ENCODE data around the gene UBE4B. TPM values are rescaled to one million over a fixed set of nuclear protein-coding genes. Genes with fewer than 3 reads are reported as not detected.

The UBE4B gene
- total RNA-seq, 1 donor from 2014 or later = 17.3 TPM

DNA sequence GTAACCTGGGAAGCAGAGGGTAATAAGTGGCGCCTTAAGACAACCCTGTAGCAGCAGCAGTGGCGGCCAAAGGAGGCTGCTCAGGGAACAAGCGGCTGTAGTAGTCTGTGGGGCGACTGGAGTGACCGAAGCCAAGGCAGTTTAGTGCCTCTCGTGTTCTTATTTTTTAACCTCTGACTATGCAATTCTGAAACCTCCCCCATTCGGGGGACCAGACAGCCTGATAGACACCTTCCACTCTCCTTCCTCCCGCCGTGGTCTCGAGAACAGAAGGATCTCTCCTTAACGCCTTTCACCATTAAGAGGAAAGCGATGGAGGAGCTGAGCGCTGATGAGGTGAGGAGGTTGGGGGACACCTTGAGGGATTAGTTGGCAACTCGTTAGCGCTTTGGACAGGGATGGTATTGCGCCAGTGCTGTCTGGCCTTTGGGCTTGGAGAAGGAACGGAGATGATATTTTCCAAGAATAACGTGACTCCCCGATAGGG is 644 bp downstream of the UBE4B start:
- no peak for DNase-seq (ENCODE audit: low read depth, low spot score)

DNA sequence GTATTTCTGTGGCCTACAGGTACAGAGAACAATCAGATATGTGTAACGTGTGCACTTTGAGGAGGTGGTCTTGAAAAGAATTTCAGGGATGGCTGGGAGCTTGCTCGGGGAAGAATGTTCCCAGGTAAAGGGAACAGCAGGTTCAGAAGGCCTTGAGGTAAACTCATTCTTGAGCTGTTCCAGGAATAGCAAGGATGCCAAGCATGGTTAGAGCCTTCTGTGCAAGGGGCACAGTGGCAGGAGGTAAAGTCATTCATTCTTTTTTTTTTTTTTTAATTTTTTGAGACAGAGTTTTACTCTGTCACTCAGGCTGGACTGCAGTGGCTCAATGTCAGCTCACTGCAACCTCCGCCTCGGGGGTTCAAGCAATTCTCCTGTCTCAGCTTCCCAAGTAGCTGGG is 10.0 kb downstream of the UBE4B start:
- no peak for DNase-seq (ENCODE audit: low read depth, low spot score)

DNA sequence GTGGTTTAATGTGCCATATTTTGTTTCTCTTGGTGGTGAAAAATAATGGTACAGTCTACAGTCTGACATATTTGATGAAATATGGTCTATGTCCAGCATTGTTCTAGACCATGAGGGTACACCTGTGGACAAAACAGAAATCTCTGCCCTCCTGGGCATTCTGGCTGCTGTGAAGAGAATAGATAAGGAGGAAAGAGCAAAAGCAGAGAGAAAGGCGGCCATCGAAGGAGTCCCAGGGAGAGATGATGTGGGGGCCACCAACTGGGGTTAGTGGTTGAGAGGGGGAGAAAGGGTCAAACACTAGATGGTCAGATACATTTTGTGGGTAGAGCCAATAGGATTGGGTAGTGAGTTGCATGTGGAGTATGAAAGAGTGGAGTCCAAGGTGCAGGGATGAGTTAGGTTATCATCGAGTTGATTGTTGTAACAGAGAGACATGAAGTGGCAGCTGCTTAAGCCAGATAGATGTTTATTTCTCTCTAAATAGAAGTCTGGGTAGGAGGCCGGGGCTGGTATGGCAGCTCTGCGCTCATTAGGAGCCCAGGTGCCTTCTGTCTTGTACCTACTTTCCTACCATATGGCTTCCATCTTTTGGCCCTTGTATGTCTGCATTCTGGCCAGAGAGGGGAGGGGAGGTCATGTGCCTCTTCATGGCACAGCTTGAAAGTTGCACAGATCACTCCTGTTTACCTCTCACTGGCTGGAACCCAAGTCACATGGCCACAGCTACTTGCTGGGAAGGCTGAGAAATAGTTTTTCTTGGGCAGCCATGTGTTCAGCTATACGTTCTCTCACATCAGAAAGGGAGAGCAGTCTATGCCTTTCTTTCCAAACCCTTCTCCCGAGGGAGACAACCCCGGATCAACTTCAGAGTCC is 13.0 kb downstream of the UBE4B start:
- DNase-seq (ENCODE audit: low read depth, low spot score) = no peak

DNA sequence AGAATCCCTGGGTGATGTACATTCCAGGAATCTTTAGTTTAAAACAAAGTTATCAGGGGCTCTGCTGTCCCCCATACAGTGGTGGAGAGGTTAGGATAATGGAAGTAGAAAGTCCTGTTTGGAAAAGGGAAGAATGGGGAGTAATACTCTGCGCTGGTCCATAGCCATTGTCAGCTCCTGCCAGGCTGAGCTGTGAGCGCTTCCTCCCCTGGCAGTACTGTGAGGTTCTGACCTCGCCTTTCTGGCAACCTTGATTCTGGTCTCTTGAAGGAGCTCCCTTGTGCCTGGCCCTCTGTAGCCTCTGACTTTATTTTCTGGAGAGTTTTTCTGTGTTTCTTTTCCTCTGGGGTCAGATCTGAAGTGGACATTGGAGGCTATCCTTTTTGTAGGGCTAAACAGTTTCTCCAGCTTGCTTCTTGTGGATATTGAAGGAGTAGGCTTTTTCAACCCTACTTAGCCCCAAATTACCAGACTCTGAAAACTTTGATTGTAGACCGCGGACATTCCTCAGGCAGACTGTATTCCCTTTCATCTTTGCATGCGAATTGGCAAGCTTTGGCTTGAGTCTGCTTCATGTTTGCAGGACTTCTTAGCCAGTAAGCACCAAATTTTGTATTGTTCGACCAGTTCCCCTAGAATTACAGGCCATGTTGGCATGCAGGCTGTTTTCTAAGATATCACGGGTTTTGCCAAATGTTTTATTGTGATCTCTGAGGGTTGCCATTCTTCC is 13.8 kb downstream of the UBE4B start:
- DNase-seq (ENCODE audit: low read depth, low spot score) = no peak

DNA sequence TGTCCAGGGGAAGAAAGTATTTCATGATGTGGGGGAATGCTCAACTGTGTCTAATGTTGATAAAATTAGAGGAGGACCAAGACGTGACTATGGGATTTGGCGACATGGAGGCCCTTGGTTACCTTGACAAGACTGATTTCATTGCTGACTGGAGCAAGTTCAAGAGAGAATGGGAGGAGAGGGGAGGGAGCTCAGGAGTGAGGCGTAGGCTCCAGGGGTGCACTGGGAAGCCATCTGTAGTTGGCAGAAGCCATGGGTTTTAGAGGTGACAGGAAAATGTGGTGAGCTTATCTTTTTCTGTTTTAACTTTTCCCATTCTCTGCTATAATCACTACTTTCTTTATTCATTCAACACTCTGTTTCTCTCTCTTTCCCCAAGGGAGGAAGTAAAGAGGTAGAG is 15.8 kb downstream of the UBE4B start:
- DNase-seq (ENCODE audit: low read depth, low spot score) = no peak

DNA sequence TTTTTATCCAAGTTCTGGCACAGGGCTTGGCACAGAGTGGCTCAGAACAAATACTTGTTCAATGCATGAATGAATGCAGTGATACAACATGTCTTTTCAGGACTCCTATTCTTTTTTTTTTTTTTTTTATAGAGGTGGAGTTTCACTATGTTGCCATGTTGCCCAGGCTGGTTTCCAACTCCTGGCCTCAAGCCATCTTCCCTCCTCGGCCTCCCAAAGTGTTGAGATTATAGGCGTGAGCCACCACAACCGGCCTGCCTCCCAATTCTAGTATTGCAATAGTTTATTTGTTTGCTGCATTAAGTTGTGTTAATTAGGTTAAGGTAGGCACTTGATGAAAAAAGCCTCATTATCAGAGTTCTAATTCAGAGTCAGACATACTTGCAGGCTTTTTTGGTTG is 17.9 kb downstream of the UBE4B start:
- DNase-seq (ENCODE audit: low read depth, low spot score) = no peak

DNA sequence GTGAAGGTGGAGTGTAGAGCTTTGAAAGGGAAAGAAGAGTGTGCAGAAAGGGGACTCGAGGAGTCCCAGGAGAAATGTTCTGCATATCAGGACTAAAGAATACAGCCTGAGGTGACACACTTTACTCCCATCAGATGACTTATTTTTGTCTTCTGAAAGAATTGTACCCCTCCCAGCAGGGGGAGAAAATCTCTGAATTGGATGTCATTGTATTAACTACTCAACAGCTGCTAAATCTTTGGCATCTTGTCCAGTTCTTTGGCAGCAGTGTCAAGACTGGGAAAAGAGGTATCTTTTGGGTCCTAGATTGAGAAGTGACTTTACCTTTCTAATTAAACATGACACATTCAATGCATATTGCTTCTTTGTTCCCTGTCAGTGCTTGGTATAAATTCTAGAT is 18.9 kb downstream of the UBE4B start:
- DNase-seq (ENCODE audit: low read depth, low spot score) = no peak

DNA sequence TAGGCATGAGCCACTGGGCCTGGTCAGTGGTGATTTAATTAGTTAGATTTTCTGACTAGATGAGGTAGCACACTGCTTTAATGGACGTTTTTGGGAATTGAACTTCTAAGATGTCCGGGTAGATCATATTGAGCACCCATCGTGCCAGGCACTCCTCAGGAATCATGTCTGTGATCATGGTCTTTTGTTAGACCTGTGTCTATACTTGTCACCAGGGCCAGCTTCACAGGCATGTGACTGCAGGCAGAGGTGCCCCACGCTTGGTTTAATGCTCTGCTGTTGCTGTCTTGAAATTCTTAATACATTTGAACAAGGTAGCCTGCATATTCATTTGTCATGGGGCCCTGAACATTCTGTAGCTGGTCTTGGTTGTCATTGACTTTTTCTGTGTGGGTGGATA is 19.6 kb downstream of the UBE4B start:
- DNase-seq (ENCODE audit: low read depth, low spot score) = no peak

DNA sequence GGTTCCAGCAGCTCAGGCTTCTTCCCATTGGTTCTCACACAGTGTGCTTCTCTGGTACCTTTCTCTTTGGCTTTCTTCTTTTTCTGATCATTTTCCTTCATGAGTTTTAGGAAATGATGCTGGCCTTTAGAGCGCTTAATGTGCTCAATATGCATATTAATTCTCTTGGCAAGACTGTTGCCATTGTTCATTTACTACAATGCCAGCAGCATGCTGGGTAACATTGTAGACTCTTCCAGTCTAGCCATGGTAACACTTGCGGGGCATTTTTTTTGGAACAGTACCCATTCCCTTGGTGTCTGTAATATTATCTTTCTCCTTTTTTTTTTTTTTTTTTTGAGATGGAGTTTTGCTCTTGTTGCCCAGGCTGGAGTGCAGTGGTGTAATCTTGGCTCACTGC is 21.7 kb downstream of the UBE4B start:
- DNase-seq (ENCODE audit: low read depth, low spot score) = no peak

DNA sequence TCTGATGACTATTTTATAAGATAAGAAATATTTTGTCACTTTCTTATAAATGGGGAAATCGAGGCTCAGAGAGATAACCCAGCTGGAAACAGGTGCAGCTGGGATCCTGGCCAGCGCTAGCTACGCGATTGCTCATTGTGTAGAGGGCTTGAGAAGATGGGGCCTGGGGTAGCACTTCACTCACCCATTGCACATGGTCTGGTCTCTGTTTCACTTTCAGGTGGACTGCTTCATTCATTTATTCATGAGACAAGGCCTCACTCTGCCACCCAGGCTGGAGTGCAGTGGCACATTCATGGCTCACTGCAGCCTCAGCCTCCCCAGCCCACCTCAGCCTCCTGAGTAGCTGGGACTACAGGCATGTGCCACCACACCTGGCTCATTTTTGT is 23.8 kb downstream of the UBE4B start:
- DNase-seq (ENCODE audit: low read depth, low spot score) = no peak

DNA sequence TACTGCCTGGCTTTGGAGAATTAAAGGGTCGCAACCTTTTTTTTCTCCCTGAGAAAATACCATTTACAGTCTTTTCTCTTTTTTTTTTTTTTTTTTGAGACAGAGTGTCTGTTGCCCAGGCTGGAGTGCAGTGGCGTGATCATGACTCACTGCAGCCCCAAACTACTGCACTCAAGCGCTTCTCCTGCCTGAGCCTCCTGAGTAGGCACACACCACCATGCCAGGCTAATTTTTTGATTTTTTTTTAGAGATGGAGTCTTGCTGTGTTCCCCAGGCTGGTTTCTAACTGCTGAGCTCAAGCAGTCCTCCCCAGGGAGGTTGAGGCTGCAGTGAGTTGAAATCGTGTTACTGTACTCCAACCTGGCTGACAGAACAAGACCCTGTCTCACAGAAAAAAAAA is 24.6 kb downstream of the UBE4B start:
- DNase-seq (ENCODE audit: low read depth, low spot score) = no peak

DNA sequence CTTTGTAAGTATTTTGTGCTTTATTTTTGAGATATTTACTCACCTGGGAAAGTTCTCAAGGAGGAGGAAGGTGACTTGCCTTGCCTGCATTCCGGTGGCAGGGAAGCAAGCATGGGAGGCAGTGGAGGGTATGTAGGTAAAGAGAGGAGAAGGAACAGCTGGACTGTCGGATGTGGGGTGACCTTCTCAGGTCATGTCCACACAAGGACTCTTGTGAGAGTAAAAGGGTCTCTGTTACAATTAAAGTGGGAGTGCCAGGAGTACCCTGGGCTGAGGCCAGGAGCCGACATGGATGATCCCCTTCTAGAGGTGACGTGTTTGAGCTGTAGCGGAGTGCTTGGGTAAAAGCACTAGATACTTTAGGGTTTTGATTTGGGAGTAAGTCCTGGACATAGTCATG is 25.0 kb downstream of the UBE4B start:
- no peak for DNase-seq (ENCODE audit: low read depth, low spot score)

DNA sequence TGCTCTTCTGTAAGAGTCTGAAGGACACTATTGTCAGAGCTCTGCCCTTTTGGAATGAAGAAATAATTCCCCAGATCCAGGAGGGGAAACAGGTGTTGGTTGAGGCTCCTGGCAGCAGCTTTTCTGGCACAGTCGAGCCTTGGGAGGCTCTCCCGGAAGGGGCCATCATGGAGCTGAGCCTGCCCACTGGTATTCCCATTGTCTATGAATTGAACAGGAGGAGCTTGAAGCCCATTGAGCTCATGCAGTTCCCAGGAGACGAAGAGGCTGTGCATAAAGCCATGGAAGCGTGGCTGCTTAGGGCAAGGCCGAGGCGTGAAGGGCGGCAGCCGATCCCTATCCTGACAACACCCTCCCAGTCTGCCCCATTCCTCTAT is 26.6 kb downstream of the UBE4B start:
- DNase-seq (ENCODE audit: low read depth, low spot score) = no peak

DNA sequence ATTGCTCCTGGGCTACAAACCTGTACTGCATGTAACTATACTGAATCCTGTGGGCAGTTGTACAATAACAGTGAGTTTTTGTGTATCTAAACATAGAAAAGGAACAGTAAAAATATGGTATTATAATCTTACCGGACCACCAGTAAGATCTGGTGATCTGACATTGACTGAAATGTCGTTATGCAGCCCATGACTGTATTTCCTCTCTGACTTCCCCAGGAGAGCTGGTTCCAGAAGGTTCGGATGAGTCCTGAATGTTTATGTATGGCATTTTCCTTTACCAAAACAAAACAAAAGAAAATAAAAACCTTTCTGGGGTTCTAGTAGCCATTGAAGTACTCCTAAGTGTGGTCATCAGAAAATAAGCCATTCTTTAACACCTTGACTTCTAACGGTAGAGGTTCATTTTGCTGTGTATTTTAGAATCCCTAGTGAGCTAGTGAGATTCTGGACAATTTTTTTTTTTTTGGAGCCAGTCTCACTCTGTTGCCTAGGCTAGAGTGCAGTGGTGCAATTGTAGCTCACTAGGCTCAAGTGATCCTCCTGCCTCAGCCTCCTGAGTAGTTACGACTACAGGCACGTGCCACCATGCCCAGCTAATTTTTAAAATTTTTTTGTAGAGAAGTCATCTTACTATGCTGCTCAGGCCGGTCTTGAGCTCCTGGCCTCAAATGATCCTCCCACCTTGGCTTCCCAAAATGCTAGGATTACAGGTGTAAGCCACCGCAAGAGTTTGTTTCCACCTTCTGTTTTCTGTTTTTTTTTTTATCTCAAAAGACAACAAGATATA is 27.7 kb downstream of the UBE4B start:
- no peak for DNase-seq (ENCODE audit: low read depth, low spot score)

DNA sequence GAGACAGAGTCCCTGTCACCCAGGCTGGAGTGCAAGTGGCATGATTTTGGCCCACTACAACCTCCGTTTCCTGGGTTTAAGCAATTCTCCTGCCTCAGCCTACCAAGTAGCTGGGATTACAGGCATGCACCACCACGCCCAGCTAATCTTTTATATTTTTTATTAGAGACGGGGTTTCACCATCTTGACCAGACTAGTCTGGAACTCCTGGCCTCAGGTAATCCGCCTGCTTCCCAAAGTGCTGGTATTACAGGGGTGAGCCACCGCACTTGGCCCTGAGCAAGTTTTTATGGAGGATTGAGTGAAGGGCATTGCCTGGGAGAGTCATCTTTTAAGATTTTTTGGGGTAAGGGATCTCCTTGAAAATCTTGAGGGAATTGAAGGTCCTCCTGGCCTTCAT is 28.5 kb downstream of the UBE4B start:
- DNase-seq (ENCODE audit: low read depth, low spot score) = no peak

DNA sequence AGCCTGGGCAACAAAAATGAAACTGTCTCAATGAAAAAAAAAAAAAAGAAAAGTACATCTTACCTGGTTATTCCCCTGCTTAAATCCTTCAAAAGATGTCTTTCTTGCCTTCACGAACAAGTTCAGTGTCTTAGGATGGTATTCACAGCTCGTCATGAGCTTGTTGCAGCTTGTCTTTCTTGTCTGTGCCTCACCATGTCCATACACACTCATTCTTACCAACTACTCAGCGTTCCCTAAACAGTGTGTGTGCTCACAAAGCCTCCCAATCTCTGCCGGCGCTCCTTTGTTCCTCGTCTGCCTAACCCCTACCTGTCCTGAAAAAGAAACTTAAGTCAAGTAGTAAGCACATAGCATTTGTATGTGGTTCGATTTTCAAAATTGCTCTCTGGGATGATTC is 31.1 kb downstream of the UBE4B start:
- no peak for DNase-seq (ENCODE audit: low read depth, low spot score)

DNA sequence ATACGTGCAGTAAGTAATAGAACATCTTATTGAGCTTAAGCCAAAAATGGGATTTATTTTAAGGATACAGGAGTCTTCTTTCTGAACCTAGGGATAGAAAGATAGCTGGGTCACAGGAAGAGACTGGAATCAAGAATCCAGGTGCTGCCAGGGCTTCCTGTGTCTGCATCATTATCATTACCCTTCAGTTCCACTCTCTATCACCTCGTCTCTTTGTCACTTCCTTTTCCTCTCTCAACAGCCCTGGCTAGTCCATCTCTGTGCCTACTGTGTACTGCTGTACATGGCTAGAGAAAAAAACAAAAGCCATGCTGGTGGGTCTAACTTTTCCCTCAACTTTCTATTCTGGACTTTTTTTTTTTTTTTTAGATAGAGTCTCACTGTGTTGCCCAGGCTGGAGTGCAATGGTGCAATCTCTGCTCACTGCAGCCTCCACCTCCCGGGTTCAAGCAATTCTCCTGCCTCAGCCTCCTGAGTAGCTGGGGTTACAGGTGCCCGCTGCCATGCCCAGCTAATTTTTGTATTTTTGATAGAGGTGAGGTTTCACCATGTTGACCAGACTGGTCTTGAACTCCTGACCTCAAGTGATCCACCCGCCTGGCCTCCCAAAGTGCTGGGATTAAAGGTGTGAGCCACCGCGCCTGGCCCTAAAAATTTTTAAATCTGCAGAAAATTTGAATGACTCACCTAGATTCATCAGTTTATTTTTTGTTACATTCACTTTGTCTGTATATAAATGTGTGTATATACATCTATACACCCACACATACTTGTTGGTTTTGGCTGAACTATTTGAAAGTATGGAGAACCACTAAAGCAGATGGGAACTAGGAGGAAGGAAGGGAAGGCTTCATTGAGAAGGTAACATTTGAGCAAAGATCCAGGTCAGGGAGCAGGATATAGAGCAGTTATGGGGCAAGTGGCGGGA is 31.9 kb downstream of the UBE4B start:
- DNase-seq (ENCODE audit: low read depth, low spot score) = no peak

DNA sequence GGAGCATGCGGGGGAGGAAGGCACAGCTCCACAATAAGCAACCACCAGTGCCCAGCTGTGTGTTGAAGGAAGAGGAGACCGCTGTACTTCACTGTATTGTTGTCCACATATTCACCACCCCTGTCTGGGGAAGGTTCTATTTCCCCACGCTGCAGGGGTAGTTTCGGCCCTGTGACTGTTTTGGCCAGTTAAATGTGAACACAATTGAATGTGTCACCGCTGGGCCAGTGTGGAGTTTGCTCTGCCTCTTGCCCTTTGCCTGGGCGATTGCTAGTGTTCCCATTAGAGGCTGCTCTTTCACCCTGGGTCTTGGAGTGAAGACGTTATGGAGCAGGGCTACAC is 32.6 kb downstream of the UBE4B start:
- DNase-seq (ENCODE audit: low read depth, low spot score) = no peak

DNA sequence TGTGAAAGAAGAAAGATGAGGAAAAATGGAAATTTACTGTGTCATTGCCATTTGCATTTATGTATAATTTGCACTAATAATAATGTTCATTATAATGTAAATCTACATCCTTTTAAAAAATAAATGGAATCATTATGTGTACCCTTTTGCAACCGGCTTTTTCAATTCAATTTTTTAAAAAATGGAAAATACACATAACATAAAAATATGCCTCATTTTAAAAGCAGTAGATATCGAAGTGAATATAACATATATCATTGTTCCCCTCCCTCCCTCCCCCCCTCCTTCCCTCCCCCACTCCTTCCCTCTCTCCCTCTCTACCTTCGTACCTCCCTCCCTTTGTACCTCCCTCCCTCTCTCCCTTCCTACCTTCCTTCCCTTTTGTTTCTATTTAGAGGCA is 33.0 kb downstream of the UBE4B start:
- no peak for DNase-seq (ENCODE audit: low read depth, low spot score)

DNA sequence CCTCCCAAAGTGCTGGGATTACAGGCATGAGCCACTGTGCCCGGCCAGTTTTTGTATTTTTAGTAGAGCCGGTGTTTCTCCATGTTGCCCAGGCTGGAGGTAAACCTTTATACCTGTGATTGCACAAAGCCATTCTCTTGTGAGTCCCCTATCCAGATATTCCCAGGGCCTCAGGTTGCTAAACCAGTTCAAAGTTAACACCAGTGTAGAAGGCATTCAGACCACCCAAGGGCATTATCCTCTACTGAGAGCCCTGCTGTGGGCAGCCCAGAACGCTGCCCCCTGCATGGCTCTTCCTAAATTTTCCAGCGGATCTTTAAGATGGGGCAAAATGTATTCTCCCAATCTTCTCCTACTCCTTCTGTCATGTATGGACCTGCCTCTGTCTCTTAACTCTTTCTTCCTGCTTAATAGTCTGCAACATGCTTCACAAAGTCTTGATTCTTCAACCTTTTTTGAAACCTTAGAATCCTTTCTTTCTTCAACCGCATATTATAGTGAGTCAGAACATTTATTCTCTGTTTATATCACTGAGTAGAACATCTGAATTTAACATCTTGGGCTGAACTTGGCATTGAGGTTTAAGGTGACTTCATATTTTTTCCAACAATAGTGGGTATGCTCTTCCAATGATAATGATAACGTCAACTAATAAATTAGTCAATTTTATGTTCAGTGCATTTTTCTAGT is 36.0 kb downstream of the UBE4B start:
- DNase-seq (ENCODE audit: low read depth, low spot score) = no peak

DNA sequence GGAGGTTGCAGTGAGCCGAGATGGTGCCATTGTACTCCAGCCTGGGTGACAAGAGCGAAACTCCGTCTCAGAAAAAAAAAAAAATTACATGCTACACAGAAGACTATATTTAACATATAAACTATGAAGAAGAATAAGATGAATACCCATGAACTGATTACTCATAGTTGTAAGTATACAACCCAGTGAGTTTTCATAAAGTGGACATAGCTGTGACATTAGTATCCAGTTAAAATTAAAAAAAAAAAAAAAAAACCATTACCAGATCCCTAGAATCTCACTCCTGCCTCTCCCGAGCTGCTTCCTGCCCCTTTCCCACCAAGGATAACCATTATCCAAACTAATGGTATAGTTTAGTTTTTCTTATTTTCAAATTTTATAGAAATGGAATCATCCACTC is 37.4 kb downstream of the UBE4B start:
- DNase-seq (ENCODE audit: low read depth, low spot score) = no peak

Data from pulmonary artery endothelial cell (primary cell).